SKM-1 treated with dmso at 0.1 percent for 144 hours (cell line): ENCODE measurements around the gene E2F2.

Experiments
- DNase-seq: peaks from one replicate; lab custom pipeline; 2025; ENCODE audit not compliant: unreplicated experiment; lab: John Stamatoyannopoulos, UW

The E2F2 gene

DNA sequence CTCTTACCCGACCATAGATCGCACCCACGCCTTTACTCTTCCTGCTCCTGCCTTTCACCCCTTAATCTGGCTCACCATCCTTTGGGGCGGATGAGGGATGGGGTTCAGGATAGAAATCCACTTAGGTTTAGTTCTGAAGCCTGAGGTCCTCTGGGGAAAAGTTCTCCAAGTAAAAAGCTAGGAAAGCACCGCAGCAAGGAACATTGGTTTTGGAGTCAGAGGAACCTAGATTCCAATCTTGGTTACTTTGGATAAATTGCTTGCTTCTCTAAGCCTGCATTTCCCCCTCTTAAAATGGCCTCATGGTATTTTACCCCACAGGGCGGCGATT is 46.1 kb downstream of the E2F2 start:
- DNase-seq = no peak

DNA sequence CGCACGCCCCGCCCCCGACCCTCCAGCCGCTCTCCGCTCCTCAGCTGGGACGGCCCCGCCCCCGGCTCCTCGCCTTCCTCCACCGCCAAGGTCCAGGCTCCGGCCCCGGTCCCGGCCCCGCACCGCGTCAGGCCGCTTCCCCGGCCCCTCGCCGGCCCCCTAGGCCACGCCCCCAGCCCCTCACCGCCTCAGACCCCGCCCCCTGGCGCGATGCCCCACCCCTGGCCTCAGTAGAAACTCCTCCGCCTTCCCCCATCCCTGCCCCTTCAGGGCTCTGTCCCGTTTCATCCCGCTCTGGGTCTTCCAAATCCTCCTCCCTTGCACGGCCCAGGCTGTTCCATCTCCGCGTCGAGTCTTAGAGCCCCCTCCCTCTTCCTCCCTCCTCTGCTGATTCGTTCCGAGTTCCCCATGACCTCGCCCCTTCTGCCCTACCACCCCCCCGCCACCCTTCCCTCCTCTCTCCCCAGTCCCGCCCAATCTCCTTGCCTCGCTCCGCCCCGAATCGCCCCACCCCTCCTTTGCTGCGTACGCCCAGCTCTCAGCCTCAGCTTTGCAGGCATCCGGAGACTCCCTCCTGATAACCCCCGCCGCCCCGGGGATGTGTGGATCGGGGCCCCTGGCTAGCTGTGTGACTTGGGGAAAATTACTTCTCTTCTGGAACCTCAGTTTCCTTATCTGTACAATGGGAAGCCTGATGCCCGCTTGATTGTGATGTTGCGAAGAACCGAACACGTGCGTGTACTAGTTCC is 46.6 kb downstream of the E2F2 start:
- no peak for DNase-seq

DNA sequence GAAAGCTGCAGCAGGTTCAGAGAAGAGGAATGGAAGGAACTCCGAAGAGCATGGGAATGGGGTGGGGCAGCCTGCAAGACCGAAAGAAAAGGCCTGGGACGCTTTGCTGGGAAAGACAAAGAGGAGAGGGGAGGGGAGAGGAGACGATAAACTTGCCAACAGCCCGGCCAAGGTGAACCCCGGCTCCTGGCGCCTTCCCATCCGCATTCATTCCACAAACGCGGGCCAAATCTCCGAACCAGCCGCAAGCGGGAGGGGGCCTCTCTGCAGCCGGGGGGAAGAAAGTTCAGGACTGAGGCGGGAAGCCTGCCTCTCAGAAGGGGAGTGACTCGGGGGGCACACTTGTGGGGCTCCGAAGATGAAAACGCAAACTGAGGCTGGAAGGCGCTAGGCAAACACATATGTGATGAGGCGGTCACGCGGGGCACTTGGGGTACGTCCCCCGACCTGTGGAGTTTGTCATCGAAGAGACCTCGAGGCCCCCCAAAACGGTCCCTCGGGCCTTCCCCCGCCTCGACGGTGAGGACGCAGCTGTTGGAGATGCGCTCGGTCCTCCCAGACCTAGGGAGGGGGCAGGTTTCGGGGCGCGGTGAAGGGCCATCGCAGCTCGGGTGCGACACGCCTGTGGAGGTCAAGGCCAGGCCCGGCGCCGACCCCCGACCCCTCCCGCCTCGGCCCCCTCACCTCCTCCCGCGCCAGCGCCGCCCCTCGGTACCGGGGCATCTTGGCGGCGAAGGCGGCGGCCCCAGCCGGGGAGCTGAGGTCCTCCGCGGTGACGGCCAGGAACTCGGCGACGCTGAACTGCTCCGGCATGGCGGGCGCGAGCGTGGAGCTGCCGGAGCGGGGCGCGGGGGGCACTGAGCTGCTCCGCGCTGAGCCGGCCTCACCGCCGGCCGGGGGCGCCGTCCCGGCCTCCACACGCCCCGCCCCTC is 47.4 kb downstream of the E2F2 start, which contains the start of gene ASAP3:
Gene ASAP3, minus strand, starts transcription at position 859 of the 932 bp plus-strand sequence. Its CDS starts 46 bp downstream, at position 813.
- no peak for DNase-seq

DNA sequence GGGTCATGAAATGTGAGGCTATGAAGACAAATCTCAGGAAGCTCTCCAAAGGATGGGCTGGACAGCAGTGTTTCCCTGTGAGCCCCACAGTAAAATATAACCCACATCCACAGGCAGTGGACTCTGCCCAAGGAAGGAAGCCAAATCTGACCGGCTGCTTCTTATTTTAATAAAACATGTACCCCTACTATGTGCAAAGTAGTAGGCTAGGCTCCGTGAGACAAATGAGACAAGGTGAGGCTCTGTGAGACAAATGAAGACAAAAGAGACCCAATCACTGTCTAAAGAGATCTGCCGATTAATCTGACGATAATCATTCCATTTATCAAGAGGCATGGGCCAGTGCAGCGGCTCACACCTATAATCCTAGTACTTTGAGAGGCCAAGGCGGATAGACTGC is 49.1 kb downstream of the E2F2 start:
- no peak for DNase-seq

DNA sequence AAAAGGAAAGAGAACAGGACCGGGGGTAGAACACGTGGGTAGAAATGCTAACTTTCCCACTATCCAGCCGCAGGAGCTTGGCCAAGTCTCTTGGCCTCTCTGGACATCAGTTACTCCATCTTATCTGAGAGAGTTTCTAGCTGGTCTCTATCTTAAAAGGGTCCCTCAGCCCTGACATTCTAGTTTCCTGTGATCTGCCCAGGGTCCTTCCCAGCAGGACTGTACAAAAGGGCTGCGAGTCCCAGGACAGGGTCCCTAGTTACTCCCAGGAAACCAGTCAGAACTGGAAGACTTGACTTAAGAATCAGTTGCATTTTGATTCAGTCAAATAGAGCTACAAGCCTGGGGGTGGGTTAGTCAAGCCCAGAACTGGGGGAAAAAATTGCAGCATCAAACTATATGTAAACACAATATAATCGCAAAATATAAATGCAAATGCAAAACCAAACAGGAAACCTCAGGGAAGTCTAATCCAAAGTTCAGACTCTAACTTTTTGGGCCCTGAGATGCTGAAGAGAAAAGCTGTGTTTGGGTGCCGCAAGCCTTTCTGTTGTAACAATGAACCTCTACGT is 49.9 kb downstream of the E2F2 start:
- no peak for DNase-seq

DNA sequence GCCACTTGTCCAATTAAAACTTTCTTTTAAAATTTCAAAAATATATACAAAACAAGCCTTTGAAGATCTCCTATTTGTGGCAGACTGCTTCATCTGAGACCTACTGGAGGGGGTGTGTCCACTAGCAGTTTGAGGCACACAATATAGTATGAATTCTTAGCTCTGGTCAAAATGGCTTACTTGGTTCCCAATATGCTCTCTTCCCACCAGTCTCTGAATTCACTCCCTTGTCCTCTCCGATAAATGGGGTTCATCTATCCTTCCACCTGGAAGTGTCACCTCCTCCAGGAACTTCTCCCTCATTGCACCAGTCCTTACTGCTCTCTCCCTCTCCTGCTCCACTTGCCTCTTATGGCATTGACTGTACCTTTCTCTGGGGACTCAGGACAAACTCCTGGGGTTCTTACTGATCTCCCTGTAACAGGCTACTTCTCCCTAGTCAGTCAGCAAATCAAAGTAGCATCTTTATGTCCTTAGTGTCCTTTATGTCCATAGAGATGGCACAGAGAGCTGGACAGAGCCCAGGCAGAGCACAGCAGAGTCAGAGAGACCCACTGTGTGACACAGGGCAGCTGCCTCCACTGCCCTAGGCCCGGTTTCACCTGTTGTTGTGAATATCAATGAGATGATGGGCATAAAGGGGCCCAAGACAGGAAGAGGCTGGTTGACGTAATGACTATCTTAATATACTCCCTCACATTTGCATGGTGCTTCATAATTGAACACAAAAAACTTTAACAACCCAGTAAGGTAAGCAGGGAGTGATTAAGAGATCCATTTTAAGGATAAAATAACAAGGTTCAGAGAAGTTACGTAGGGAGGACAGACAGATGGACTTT is 50.6 kb downstream of the E2F2 start:
- DNase-seq = no peak

DNA sequence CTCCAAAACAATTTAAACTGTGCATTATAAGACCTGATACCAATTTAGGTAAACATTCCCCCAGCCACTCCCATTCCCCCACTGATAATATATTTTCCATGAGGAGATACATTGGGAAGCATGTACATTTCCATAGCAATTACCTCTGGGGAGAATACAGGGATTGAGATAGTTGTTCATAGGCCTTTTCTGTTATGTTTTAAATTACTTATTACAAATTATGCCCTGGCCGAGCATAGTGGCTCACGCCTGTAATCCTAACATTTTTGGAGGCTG is 51.4 kb downstream of the E2F2 start:
- DNase-seq = no peak

DNA sequence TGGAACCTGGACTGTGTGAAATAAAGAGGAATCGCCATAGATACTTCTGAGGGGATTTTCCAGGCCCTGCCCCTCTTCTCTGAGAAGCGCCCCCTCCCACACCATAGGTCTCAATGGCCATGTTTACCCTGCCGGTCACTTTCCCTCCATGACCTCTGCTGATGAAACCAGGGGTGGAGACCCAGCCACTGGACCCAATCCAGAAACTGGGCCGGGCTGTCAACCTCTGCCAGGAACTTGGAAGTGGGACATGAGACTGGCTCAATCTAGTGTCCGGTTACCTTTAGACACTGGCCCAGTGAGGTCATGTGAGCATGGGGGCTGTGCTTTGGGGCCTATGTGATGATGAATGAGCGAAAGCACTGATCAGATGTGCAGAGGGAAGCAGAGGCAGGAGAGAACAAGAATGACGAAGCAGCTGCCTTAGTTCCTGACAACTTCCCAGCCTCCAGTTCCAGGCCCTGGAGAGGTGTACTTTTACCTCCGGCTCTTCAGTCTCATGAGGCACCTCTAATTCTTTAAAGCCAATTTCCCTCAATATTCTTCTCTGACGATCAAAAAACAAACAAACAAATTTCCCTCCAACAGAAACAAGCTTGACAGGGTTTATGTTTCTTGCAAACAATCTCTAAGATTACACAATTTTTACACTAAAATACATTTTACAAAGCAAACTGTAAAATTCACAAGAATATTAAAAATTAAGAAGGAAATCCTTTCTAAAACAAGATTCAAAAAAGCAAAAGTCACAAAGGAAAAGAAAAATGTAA is 52.0 kb downstream of the E2F2 start:
- no peak for DNase-seq

DNA sequence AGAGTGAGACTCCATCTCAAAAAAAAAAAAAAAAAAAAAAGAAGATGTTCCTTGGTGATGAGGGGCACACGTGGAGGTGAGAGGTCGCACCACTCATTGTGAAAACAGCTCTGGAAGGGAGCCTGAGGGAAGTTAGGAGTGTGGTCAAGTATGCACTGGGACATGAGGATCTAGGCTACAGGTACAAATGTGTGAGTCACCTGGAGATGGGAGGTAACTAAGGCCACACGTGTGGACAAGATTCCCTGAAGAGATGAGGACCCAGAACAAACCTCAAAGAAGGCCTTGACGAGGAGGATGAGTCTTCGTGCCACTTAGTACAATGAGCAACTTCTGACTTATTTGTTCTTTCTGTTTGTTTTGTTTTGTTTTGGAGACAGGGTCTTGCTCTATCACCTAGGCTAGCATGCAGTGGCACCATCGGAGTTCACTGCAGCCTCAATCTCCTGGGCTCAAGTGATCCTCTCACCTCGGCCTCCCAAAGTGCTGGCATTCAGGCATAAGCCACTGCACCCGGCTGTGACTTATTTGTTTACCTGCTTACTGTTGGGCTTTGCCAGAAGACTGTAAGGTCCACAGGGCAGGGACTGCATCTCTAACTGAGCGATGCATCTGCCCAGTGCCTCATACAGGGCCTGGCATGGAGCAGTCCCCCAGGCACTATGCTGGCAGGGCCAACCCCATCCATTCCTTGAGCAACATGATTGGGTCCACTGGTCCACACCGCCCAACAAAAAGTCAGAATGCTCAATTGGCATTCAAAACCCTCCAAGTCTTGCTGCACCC is 53.5 kb downstream of the E2F2 start:
- DNase-seq = no peak

DNA sequence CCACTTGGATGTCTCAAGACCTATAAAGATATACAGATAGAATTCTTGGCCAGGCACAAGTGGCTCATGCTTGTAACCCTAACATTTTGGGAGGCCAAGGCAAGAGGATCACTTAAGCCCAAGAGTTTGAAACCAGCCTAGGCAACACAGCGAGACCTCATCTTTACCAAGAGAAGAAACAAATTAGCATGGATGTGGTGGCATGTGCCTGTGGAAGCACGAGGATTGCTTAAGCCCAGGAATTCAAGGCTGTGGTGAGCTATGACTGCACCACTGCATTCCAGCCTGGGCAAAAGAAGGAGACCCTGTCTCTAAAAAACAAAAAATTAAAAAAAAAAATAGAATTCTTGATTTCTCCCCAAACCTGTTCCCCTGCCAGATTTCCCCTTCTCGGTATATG is 55.4 kb downstream of the E2F2 start:
- DNase-seq = no peak

DNA sequence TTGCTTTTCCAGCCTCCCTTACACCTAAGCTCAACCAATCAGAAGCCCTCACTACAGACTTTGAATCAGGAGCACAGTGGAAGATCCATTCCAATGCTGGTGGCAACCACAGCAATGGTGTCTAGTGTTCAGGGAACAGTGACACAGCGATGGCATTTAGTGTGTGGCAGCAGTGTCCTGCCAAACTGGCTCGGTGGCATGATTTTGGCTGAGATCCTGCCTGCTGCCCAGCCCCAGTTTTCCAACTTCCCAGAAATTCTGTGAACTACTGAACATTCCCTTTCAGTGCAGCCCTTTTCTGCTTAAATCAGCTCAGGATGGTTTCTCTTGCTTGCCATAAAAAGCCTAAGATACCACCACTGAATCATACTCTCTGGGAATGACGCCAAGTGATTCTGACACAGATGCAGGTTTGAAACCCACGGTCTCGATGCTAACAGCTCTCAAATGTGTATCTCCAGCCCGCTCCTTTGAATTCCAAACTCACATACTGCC is 55.9 kb downstream of the E2F2 start:
- no peak for DNase-seq

DNA sequence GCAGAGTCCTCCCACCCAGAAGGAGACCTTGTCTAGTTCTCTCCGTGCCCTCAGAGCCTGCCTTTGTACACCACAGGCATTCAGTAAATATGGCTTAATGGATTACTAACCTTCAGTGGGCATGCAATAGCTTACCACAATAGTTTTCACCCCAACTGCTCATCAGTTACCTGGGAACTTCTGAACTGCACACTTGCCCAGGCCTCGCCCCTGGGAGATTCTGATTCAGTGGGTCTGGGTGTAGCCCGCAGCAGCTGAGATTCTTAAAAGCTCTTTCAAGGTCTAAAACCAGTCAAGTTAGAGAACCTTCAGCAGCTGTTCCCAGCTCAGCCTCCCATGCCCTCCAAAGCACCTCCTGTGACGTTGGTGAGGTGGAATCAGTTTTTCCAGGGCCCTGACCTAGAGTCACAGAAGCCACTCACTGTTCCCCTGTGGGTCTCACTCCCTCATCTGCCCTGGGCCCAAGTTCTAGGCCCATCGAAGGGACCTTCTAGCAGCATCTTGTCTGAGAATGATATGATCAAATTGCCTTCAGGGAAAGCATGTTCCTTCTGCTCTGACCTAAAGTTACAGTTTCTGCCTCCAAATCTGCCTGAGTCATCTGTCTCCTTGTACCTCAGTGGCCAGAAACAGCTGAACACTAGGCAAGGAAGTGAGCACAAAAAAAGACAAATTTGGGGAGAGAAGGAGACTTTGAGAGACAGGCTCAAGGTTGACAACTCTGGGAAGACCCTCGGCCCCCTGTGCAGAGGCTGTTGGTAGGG is 57.8 kb downstream of the E2F2 start:
- DNase-seq = no peak

DNA sequence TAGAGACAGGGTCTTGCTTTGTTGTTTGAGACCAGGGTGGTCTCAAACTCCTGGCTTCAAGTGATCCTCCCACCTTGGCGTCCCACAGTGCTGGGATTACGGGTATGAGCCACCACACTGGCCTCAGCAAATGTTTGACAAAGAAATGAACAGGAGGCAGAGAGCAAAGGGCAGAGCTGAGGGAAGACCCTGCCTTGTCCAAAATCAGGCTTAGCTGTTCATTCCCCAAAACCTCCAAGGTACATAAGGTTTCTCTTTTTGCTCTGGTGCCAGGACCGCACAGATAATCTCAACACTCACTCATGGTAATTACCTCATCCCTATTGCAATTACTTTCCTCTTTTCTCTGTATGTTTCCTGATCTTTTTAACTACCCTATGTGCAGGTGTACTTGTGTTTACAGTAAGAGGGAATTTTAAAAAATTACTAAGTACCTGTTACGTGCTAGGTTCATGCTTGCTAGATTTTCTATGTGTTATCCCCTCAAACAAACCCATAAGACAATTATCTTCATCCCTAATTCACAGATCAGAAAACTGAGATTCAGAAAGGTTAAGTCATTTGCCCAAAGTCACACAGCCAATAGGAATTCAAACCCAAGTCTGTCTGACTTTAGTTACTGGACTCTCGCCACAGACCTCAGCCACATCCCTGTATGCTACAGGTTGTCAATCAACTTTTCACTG is 58.5 kb downstream of the E2F2 start:
- DNase-seq = no peak

DNA sequence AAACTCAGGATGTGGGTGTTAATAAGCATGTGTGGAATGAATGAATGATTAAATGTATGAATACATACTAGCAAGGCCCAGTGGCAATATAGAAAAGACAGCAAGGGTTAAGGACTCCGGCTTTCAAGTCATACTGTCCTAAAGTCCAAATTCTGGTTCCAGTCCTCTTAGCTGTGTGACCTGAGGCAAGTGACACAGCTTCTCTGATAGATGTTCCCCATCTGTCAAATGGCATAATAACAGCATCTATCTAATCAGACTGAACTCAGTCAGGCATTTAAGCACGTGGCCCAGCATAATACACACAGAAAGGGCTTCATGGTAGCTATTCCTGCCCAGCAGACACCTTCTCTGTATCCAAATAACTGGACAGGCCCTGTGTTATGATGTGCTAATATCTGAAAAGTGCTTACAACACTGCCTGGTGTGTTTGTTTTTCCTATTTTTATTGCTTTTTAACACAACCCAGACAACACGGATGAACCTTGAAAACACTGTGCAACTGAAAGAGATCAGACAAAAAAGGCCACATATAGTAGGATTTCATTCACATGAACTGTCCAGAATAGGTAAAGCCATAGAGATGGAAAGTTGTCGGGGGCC is 59.5 kb downstream of the E2F2 start:
- no peak for DNase-seq

DNA sequence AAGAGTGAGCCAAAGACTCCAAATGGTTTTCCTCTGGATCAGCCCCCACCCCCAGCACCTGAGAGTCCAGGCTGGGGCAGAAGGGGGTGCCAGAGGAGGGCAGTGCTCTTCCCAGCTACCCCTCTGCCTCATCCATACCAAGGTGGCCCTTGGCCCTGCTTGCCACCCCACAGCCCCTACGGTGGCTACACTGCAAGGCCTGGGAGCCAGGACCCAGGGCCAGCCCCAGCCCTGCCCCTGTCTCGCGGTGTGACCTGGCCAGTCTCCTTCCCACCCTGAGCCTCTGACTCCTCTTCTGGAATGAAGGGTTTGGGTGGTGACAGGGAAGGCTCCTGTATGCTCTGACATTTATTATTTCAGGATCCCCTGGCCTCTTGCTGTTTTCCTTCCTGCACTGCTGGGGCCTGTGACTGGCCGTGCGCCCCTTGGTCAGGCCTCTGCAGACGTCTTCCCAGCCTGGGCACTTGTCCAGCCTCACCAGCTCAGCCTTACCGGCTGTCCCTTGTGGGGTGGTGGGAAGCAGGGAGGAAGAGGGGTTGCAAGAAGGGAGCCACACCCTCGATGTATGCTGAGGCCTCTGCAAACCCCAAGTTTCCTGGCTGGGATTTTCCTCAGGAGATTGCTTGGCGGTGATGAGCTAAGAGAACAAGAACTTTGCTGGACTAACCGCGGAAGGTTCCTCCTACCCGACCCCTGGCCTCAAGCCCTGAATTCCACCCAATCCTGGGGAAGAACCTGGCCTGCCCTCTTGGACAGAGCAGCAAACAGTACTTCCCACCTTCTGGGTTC is 60.6 kb downstream of the E2F2 start:
- no peak for DNase-seq

DNA sequence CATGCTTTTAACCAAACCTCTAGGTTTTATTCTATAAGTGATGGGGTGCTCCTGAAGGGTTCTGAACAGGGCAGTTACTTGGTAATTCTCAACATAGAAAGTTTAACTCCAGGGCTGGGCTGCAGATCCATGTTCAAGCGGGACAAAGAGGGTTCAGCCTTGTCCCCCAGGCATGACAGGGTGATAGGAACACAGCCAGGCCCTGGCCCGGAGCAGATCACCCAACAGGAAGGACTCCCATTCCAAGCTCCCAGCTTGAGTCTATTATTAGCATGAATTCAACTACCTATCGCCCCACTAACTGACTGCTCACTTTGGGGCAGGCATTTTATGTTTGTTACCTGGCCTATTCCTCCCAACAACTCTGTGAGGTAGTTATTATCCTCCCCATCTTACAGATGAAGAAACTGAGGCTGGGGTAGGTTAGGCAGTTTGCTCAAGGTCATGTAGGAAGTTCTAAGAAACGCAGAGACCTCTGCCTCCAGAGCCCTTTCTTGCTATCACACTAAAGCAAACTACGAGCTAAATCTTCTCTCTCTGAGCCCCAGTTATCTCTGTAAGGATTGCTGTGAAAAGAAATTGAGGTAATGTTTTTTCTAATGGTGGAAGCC is 61.6 kb downstream of the E2F2 start:
- DNase-seq = no peak
